OCI-LY3 (cell line): ENCODE measurements around the gene FES.

ENCODE experiments used
- CTCF ChIP-seq: fragments of 200-600, 300-600 bp; sonication (generic); IDR thresholded peaks from 2 replicates; pipeline ENCODE4 v1.5.1; 2014; ENCODE audit warnings: antibody characterized with exemption, low read length, low read depth
- EZH2phosphoT487 ChIP-seq: fragments of 200-600 bp; shearing (Covaris generic); IDR thresholded peaks from 2 replicates; pipeline ENCODE4 v1.6.1; 2018; ENCODE audit warnings: antibody characterized with exemption, mixed run types, low read depth

- TF ChIP-seq CTCF (no peak), EZH2phosphoT487 (no peak)
These were observed 50.8 kb downstream of the FES start, which contains the start of gene UNC45A for GRCh38 chr15:90934949-90935751.
